ENCODE results near the gene SYNJ2. TPM values are rescaled to one million over a fixed set of nuclear protein-coding genes. Genes with fewer than 3 reads are reported as not detected.

SYNJ2 gene
- polyA plus RNA-seq, 1 donor from 2014 or later: 0.12 TPM

DNA sequence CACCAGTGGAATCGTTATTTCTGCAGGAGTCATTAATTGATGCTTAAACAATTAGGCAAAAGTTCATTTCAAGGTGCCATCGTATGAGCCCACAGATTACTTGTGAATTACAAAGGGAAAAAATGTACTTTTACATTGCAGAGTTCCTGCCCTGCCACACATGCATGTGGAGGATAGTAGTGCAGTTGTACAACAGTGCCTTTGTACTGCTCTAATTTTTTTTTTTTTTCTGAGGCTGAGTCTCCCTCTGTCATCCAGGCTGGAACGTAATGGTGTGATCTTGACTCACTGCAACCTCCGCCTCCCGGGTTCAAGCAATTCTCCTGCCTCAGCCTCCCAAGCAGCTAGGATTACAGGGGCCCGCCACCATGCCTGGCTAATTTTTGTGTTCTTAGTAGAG is 26.0 kb upstream of the SYNJ2 start:
- no peaks in the 10 kb centered on the region for H4K20me1 ChIP-seq (ENCODE audit: insufficient read depth)
- H3K4me3 ChIP-seq (ENCODE audit: low read length): no peak overlapping the region
- no peak overlapping the region for H2AFZ ChIP-seq (ENCODE audit: low read depth, low read length)
- no peak overlapping the region for H3K9ac ChIP-seq (ENCODE audit: low read length)
- H3K36me3 ChIP-seq (ENCODE audit: insufficient read depth, low read length): no peaks in the 10 kb centered on the region
- H3K27ac ChIP-seq (ENCODE audit: low read length): no peak overlapping the region
- no peak overlapping the region for H3K4me2 ChIP-seq (ENCODE audit: low read length)
- no peaks in the 10 kb centered on the region for H3F3A ChIP-seq (ENCODE audit: insufficient read depth, low read length, poor library complexity, severe bottlenecking)
- peaks cover 3% of the 10 kb centered on the region for H3K9me3 ChIP-seq (ENCODE audit: low read length)
- H3K79me2 ChIP-seq (replicated peaks; ENCODE audit: insufficient read depth, low read length): no peaks in the 10 kb centered on the region
- no peaks in the 10 kb centered on the region for H3K27me3 ChIP-seq (ENCODE audit: insufficient read depth, low read depth, low read length)
- H3K9me2 ChIP-seq (ENCODE audit: insufficient read depth, low read length): no peaks in the 10 kb centered on the region
- TF ChIP-seq POLR2AphosphoS5 (IDR thresholded peaks at IDR 0.05): no peak

DNA sequence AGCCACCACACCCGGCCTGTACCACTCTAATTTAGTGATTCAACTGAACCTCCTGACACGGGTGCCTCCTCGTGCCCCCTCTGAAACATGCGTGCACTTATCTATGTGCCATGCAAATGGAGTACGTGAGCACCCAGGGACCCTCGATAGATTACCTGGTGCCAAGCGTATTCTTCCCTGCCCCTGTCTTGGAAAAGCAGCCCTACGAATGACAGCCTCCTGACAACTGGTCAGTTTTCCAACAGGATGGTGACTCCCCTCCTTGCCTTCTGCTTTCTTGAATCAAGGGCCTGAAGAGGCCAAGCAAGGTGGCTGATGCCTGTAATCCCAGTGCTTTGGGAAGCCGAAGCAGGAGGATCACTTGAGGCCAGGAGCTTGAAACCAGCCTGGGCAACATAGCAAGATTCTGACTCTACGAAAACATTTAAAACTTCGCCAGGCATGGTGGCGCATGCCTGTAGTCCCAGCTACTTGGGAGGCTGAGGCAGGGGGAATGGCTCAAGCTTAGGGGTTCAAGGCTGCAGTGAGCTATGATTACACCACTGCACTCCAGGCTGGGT is 25.4 kb upstream of the SYNJ2 start:
- Histone ChIP-seq H3K9ac (ENCODE audit: low read length) (no peak overlapping the region), H3K27me3 (ENCODE audit: insufficient read depth, low read depth, low read length) (no peaks in the 10 kb centered on the region), H4K20me1 (ENCODE audit: insufficient read depth) (no peaks in the 10 kb centered on the region), H3K27ac (ENCODE audit: low read length) (no peak overlapping the region), H3K79me2 (replicated peaks; ENCODE audit: insufficient read depth, low read length) (no peaks in the 10 kb centered on the region), H3K36me3 (ENCODE audit: insufficient read depth, low read length) (no peaks in the 10 kb centered on the region), H3K4me2 (ENCODE audit: low read length) (no peak overlapping the region), H3K9me2 (ENCODE audit: insufficient read depth, low read length) (no peaks in the 10 kb centered on the region), H3F3A (ENCODE audit: insufficient read depth, low read length, poor library complexity, severe bottlenecking) (no peaks in the 10 kb centered on the region), H2AFZ (ENCODE audit: low read depth, low read length) (no peak overlapping the region), H3K9me3 (ENCODE audit: low read length) (peaks cover 3% of the 10 kb centered on the region), H3K4me3 (ENCODE audit: low read length) (no peak overlapping the region)
- TF ChIP-seq, protein P1, sequence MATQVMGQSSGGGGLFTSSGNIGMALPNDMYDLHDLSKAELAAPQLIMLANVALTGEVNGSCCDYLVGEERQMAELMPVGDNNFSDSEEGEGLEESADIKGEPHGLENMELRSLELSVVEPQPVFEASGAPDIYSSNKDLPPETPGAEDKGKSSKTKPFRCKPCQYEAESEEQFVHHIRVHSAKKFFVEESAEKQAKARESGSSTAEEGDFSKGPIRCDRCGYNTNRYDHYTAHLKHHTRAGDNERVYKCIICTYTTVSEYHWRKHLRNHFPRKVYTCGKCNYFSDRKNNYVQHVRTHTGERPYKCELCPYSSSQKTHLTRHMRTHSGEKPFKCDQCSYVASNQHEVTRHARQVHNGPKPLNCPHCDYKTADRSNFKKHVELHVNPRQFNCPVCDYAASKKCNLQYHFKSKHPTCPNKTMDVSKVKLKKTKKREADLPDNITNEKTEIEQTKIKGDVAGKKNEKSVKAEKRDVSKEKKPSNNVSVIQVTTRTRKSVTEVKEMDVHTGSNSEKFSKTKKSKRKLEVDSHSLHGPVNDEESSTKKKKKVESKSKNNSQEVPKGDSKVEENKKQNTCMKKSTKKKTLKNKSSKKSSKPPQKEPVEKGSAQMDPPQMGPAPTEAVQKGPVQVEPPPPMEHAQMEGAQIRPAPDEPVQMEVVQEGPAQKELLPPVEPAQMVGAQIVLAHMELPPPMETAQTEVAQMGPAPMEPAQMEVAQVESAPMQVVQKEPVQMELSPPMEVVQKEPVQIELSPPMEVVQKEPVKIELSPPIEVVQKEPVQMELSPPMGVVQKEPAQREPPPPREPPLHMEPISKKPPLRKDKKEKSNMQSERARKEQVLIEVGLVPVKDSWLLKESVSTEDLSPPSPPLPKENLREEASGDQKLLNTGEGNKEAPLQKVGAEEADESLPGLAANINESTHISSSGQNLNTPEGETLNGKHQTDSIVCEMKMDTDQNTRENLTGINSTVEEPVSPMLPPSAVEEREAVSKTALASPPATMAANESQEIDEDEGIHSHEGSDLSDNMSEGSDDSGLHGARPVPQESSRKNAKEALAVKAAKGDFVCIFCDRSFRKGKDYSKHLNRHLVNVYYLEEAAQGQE (IDR thresholded peaks at IDR 0.05; ENCODE audit: borderline replicate concordance): no peak
- TF ChIP-seq EZH2 (IDR thresholded peaks at IDR 0.05; ENCODE audit: borderline replicate concordance, insufficient read depth, low read length, poor library complexity, severe bottlenecking) (no peak), POLR2AphosphoS5 (IDR thresholded peaks at IDR 0.05) (no peak), SMC3 (conservative IDR thresholded peaks at IDR 0.05; ENCODE audit: poor library complexity) (no peak)

DNA sequence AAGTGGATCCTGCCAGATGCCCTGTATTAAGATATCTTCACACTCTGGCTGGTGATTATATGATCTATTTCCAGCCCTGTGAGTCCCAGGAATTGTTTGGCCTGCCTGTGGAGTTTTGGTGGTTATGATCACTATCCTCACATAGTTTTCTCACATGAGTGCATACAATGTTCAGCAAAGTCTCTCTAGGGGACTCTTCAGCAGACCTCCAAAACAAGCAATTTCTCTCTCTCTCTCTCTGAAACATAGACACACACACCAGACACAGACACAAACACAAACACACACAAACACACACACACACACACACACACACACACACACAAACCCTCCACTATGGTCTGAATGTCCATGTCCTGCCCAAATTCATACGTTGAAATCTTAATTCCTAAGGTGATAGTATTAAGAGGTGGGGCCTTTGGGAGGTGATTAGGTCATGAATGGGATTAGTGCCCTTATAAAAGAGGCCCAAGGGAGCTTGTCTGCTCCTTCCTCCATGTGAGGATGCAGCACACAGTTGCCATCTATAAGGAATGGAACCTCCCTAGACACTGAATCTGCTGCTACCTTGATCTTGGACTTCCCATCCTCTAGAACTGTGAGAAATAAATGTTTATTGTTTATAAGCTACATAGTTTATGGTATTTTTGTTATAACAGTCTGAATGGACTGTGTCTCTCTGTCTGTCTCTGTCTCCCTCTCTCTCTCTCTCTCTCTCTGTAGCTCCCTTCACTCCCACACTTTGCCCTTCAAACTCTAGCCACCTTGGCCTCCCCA is 22.0 kb upstream of the SYNJ2 start:
- Histone ChIP-seq H3K4me2 (ENCODE audit: low read length) (no peak overlapping the region), H3K9me2 (ENCODE audit: insufficient read depth, low read length) (no peaks in the 10 kb centered on the region), H3K9me3 (ENCODE audit: low read length) (peaks cover 3% of the 10 kb centered on the region), H4K20me1 (ENCODE audit: insufficient read depth) (no peaks in the 10 kb centered on the region), H3K9ac (ENCODE audit: low read length) (no peak overlapping the region), H3K79me2 (replicated peaks; ENCODE audit: insufficient read depth, low read length) (no peaks in the 10 kb centered on the region), H3K4me3 (ENCODE audit: low read length) (no peak overlapping the region), H3F3A (ENCODE audit: insufficient read depth, low read length, poor library complexity, severe bottlenecking) (no peaks in the 10 kb centered on the region), H3K27me3 (ENCODE audit: insufficient read depth, low read depth, low read length) (no peaks in the 10 kb centered on the region), H2AFZ (ENCODE audit: low read depth, low read length) (no peak overlapping the region), H3K36me3 (ENCODE audit: insufficient read depth, low read length) (no peaks in the 10 kb centered on the region), H3K27ac (ENCODE audit: low read length) (no peak overlapping the region)
- TF ChIP-seq RAD21 (conservative IDR thresholded peaks at IDR 0.05) (no peak), TAF1 (IDR thresholded peaks at IDR 0.05; ENCODE audit: low read depth) (no peak), EZH2 (IDR thresholded peaks at IDR 0.05; ENCODE audit: borderline replicate concordance, insufficient read depth, low read length, poor library complexity, severe bottlenecking) (no peak), MXI1 (conservative IDR thresholded peaks at IDR 0.05; ENCODE audit: poor library complexity, severe bottlenecking) (no peak), POLR2AphosphoS5 (IDR thresholded peaks at IDR 0.05) (no peak), SMC3 (conservative IDR thresholded peaks at IDR 0.05; ENCODE audit: poor library complexity) (no peak), EP300 (conservative IDR thresholded peaks at IDR 0.05; ENCODE audit: poor library complexity, severe bottlenecking) (no peak)
- TF ChIP-seq, protein P2, sequence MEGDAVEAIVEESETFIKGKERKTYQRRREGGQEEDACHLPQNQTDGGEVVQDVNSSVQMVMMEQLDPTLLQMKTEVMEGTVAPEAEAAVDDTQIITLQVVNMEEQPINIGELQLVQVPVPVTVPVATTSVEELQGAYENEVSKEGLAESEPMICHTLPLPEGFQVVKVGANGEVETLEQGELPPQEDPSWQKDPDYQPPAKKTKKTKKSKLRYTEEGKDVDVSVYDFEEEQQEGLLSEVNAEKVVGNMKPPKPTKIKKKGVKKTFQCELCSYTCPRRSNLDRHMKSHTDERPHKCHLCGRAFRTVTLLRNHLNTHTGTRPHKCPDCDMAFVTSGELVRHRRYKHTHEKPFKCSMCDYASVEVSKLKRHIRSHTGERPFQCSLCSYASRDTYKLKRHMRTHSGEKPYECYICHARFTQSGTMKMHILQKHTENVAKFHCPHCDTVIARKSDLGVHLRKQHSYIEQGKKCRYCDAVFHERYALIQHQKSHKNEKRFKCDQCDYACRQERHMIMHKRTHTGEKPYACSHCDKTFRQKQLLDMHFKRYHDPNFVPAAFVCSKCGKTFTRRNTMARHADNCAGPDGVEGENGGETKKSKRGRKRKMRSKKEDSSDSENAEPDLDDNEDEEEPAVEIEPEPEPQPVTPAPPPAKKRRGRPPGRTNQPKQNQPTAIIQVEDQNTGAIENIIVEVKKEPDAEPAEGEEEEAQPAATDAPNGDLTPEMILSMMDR (IDR thresholded peaks at IDR 0.05; ENCODE audit: poor library complexity, severe bottlenecking): no peak
- TF ChIP-seq, protein P1 (IDR thresholded peaks at IDR 0.05; ENCODE audit: borderline replicate concordance): no peak

Measured in neural cell (in vitro differentiated cells).